ENCODE measurements around the gene SPR.

Gene SPR

DNA sequence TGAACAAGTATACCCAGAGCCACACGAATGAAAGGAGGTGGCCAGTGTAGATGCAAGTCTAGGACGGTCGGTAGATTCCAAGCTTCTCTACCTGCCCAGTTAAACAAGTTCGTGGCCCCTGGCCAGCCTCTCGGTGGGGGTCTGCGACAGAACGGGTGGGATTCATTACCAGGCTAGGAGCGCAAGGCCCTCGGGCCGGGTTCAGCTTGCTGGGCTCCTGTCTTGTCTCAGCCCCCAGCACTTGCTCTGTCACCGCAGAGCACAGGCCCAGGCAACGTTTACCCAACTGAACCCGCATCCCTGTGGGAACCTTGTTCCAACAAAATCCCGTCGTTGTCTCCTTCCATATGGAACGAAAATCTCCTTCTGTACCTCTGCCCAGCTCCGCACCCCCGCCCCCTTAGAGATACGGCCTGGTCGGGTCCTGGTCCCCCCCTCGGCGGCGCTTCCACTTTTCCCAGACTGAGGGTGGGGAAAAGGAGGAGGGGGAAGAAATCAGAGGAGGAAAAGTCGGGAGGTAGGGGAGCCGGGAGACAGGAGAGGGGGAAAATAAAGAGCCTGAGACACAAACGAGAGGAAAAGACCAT, 28.2 kb downstream of the SPR start:
- no peak for DNase-seq

GRCh38 chr2:72915907-72916742, 28.9 kb downstream of the SPR start:
- no peak for DNase-seq

DNA sequence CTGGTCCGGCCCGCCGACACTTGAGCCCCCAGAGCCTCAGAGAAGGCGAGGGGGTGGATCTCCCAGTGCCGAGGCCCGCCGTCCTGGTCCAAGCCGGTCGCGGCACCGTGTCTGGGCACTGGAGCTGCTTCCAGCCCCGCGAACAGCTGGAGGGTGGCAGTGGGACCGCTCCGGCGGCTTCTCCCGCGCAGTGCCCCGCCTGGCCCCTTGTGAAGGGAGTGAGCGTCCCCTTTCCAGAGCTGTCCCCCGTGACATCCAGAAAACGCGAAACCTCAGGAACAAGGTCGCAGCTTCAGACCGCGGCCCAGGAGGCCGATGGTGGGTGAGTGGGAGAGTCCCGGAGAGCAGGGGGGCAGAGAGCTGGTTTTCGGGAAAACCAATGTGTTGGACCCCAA, 29.5 kb downstream of the SPR start:
- DNase-seq, result no peak

DNA sequence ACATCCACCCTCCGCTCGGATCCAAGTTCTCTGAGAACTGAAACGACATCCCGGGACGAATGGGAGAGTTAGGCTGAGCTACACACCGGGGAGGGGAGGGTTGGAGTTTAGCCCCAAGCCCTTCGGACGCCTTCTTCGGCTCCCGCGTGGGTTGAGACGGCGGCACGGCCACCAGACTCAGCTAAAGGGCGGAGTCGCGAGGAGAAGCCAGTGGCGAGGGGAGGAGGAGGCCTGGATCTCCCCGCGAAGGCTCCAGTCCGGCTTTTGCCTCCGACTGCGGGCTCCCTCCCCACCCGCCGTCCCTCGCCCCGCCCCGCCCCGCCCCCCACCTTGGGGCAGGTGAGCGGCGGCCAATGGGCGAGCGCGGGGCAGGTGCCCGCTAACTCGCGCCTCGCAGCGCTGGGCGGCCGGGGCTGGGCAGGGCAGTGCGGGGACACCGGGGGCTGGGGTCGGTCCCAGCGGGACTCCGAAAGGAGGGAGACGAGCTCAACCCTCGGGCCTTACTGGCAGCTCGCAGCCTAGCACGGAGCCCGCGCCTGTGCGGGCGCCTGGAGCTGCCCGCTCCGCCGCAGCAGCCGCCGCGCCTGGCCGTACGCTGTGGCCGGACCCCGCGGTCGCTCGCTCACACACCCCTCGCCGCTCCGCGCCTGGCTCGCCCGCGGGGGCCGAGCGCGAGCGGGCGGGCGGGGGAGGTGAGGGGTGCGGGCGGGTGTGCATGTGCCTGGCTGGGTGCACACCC, 30.1 kb downstream of the SPR start, which contains the start of gene EMX1:
Gene EMX1, plus strand, starts transcription at position 382 of the 739 bp plus-strand sequence. Its CDS starts 334 bp downstream, at position 716.
- DNase-seq, result peak in 1 of 51 donors; percentile 37

DNA sequence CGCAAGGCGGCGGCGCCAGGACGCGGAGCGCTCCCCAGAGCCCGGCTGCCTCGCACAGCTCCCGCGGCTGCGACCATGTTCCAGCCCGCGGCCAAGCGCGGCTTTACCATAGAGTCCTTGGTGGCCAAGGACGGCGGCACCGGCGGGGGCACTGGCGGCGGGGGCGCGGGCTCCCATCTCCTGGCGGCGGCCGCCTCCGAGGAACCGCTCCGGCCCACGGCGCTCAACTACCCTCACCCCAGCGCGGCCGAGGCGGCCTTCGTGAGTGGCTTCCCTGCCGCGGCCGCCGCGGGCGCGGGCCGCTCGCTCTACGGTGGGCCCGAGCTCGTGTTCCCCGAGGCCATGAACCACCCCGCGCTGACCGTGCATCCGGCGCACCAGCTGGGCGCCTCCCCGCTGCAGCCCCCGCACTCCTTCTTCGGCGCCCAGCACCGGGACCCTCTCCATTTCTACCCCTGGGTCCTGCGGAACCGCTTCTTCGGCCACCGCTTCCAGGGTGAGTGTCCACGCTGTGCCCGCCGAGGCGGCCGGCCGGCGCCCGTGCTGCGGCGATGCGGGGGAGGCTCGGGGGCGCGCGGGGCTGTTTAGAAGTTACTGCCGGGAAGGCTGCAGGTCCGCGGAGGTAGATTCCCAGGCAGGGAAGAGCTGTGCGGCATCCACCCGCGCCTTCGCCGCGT, 30.8 kb downstream of the SPR start:
- no peak for DNase-seq

DNA sequence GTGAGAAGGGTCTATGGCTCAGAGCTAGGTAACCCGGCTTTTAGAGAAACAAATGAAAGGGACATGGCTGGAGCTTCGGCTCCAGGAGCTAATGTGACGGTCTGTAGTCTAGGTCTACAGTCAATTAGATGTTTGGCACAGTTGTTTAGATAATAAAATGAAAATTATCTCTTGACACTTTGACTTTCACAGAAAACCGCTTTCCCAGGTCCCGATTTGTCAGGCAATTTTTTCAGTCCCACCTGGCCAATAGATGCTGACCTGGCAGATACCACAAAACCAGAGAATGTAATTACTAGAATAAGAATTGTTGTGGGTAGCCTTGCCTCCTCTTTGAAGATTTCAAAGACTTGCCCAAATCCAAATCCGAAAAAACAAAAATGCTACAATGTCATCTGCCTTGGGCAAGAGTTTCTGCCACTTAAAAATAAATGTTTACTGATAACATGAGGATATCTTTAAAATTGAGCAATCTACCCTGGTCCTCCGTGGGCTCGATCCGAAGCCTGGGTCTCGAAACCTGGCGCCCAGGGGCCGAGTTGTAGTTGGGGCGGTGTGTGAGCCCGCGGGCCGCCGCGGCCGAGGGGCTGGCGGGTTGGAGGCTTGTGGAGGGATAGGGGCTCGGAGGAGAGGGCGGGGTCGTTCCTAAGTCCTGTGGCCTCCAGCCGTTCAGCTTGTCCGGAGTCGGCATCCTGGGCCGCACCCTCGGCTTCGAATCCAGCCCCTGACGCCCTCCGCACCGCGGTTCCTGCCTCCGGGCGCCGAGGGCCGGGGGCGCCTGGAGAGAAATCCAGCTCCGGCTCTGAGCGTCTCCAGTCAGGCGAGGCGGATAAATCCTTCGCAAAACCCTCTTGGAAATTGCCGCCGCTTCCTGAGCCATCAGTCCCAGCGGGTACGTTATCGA, 32.5 kb downstream of the SPR start:
- no peak for DNase-seq

- DNase-seq, result no peak
Measured at GRCh38 chr2:72920318-72921087, 33.3 kb downstream of the SPR start.

- no peak for DNase-seq
Measured at GRCh38 chr2:72921088-72921851, 34.1 kb downstream of the SPR start.

DNA sequence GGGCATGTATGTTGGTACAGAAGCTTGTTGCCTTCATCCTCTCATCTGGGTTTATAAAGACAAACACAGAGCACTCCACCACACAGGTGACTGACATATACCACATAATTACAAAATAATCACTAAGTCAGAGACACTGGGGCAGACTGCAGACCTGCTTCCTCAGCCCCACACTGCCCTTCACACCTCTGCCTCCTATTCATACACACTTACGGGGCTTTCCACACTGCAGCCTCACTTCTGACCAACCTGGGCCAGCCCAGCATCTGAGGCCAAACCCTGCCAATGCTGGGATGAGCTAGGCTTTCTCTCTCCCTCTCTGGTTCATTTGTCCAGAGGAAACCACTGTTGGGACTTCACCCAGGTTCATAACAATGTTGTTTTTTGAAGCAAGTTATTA, 34.6 kb downstream of the SPR start:
- DNase-seq, result no peak

- no peak for DNase-seq
Measured at GRCh38 chr2:72923833-72924352, 36.7 kb downstream of the SPR start.

GRCh38 chr2:72924353-72925240, 37.4 kb downstream of the SPR start:
- DNase-seq, result no peak

GRCh38 chr2:72925328-72925943, 38.2 kb downstream of the SPR start:
- DNase-seq, result no peak

DNA sequence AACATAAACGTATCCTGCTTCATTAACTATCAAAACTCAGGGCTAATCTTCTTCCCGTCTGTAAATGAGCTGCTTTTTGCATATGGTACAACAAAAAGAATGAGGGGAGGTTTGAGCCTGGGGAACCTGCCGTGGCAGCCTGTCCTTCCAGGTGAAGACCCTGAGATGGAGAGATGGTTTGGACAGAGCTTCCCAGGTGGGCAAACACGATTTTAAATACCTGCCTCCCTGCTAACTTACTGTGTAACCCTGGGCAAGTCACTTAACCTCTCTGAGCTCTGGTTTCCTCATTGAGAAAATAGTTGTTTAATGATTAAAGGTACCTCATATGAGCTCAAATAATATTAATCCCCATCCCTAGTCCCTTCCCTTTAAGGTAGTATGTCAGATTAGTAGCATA, 39.2 kb downstream of the SPR start:
- DNase-seq, result no peak

- DNase-seq, result no peak
Measured at GRCh38 chr2:72926811-72927465, 39.7 kb downstream of the SPR start.

GRCh38 chr2:72927619-72928550, 40.7 kb downstream of the SPR start:
- no peak for DNase-seq

GRCh38 chr2:72929010-72929409, 41.8 kb downstream of the SPR start:
- DNase-seq, result no peak

All from hypothalamus (tissue), 51 donors.